Astrocyte of the cerebellum (primary cell): ENCODE data around the gene MTMR2.

Source experiments
- DNase-seq: peaks from one replicate; pipeline ENCODE4 v3.0.0-alpha.2; 2011; ENCODE audit warnings: low read depth
- H3K4me3 ChIP-seq: 2 replicates; pipeline ENCODE4 v1.5.1; 2011; ENCODE audit warnings: mild to moderate bottlenecking, low read depth, low read length, moderate library complexity
- CTCF ChIP-seq: IDR thresholded peaks from 2 replicates; pipeline ENCODE4 v1.5.1; 2012; ENCODE audit warnings: low read length, low read depth, moderate library complexity, mild to moderate bottlenecking; ENCODE audit errors: missing control alignments
- in situ Hi-C: cut with HindIII; loops from 2 replicates; pipeline ENCODE4 v1.10.0; 2017; ENCODE audit warnings: low sequenced_read_pairs

MTMR2 gene

GRCh38 chr11:95835351-95835750 is 88.6 kb downstream of the MTMR2 start:
- DNase-seq: peak; percentile 28
- in situ Hi-C loops: loop anchor here (25.0 kb wide), 1 partner anchor 552 kb away; the partner anchor contains the start of genes CCDC82 and JRKL
- no peak overlapping the region for H3K4me3 ChIP-seq

GRCh38 chr11:95833378-95833777 is 90.5 kb downstream of the MTMR2 start:
- no peak for DNase-seq
- in situ Hi-C loops: loop anchor here (25.0 kb wide), 1 partner anchor 554 kb away; the partner anchor contains the start of genes CCDC82 and JRKL
- no peak overlapping the region for H3K4me3 ChIP-seq
- no peak for TF ChIP-seq CTCF

More at GRCh38 chr11:95835351-95835750, 88.6 kb downstream of the MTMR2 start:
- no peak for TF ChIP-seq CTCF

GRCh38 chr11:95832763-95833162 is 91.1 kb downstream of the MTMR2 start:
- in situ Hi-C loops: loop anchor here (25.0 kb wide), 1 partner anchor 555 kb away; the partner anchor contains the start of genes CCDC82 and JRKL
- DNase-seq: no peak
- no peak overlapping the region for H3K4me3 ChIP-seq
- no peak for TF ChIP-seq CTCF

DNA sequence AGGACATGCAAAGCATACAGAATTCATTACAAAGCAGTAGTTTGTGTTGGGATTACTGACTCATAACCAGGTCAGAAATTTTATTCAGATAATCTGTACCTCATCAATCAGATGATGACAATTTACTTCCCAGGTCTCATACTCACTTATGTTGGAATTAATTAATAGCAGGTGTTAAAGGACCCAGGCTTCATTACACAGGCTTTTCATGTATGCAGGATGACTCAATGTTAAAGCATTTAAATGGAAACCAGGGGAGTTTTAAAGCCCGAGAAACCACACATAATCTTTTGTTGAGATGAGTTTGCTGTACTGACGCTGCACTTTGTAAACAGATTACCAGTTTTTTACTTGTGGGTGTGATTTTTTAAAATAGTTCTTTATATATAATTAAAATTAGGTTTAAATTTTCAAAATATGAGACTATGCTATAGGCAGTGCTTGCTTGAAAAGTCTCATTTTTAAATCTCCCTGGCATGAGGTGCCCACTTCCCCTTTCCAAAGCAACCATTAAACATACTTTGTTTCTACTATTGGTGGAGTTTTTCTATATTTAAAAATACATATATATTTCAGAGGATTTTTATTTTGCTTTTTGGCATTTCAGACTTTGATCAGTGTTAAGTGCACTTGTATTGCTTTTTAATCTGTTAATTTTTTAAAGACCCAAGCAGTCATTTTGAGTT is 92.6 kb downstream of the MTMR2 start:
- peak; percentile 91 for DNase-seq

GRCh38 chr11:95829580-95830259 is 94.2 kb downstream of the MTMR2 start:
- in situ Hi-C loops: loop anchor here (25.0 kb wide), 1 partner anchor 558 kb away; the partner anchor contains the start of genes CCDC82 and JRKL
- no peak for TF ChIP-seq CTCF
- H3K4me3 ChIP-seq: no peak overlapping the region
- no peak for DNase-seq

More for the DNA sequence above, 92.6 kb downstream of the MTMR2 start:
- in situ Hi-C loops: loop anchor here (25.0 kb wide), 1 partner anchor 556 kb away; the partner anchor contains the start of genes CCDC82 and JRKL
- no peak for TF ChIP-seq CTCF
- no peak overlapping the region for H3K4me3 ChIP-seq

DNA sequence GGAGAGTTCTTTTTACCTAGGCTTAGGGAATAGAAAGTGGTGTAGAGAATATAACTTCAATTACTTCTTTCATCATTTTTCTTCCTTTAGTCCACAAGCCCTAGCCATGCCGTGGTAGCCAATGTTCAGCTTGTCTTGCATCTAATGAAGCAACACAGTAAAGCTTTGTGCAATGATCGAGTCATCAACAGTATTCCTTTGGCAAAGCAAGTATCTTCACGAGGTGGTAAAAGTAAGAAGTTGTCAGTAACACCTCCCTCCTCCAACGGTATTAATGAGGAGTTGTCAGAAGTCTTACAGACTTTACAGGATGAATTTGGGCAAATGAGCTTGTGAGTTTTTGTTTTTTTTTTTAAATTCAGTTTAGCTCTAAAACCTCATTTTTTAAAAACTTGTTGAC is 96.2 kb downstream of the MTMR2 start:
- DNase-seq: no peak
- H3K4me3 ChIP-seq: no peak overlapping the region
- no peak for TF ChIP-seq CTCF
- in situ Hi-C loops: loop anchor here (25.0 kb wide), 1 partner anchor 560 kb away; the partner anchor contains the start of genes CCDC82 and JRKL
